UCSD-AML1 (cell line): ENCODE data around the gene ZNF513.
A peak's percentile ranks its signal among the peaks of the same experiment; 100 is the strongest.
"Not testable (repeated sequence)": the region's sequence is repeated elsewhere in the genome, so short reads cannot be mapped to it uniquely, and the experiment has no call there.

Experiments used
- DNase-seq: peaks from one replicate; lab custom pipeline; 2025; ENCODE audit not compliant: unreplicated experiment; lab: John Stamatoyannopoulos, UW

The ZNF513 gene

DNA sequence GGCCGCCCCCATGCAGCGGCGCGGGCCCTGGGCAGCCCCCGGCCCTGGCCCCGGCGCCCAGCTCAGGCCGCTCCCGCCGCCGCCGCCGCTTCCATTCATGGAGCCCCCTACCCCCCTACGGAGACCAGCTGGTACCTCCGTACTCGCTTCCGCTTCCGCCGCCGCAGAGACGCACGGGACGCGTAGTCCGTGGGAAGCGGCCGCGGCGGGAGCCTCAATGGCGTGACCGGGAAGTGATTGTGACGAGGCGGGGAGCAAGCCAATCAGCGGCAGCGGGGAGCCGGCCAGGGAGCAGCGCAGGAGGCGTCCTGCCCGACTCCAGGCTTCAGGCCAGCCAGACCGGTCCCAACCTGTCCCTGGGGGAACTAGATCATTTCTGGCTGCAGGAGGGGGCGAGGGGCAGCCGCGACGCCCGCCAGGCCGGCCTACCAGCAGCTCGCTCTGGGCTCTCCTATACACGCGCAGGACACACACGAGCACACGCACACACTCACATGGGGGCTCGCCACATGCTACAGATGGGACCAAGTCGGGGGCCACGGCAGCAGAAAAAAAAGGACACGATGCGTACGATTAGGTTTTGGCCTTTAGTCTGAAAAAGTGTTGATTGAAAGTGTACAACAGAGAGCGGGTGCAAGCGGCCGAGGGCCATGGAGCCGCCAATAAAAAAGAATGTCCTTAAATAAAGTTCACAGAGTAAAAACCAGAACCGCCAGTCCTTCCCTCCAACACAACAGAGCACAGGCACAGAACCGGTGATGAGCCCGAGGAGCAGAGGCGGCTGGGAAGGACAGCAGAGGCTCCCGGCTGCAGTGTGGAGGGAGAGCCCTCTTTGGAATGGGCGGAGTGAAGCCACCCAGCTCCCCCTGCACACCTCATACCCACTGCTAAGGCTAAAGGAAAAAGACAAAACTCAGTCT, at the start of gene ZNF513:
Gene ZNF513 (minus strand): TSS at position 109 of the 920 bp plus-strand sequence. CDS start 208 bp downstream, outside the sequence.
- DNase-seq = peak; percentile 94

GRCh38 chr2:27428978-27429541, 48.5 kb upstream of the ZNF513 start:
- DNase-seq = peak; percentile 87

GRCh38 chr2:27428213-27428977, 47.9 kb upstream of the ZNF513 start, which contains the start of gene NRBP1:
TSS of gene NRBP1 (plus strand) at chr2:27428631. CDS start at chr2:27433274, 4,643 bp downstream.
- peak; percentile 95 for DNase-seq

GRCh38 chr2:27427863-27428212, 47.3 kb upstream of the ZNF513 start:
- DNase-seq = no peak

GRCh38 chr2:27425039-27425438, 44.5 kb upstream of the ZNF513 start:
- DNase-seq = not testable (repeated sequence)

DNA sequence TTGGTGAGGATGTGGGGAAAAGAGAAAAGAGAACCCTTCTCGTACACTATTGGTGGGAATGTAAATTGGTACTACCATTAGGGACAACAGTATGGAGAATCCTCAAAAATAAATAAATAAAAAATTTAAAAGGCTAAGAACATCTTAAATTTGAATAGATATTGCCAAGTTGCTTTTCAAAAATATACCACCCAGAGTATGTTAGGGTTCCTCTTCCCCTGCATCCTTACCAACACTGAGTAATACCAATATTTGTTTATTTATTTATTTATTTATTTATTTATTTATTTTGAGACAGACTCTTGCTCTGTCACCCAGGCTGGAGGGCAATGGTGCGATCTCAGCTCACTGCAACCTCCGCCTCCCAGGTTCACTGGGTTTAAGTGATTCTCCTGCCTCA, 42.4 kb upstream of the ZNF513 start:
- DNase-seq = no peak

DNA sequence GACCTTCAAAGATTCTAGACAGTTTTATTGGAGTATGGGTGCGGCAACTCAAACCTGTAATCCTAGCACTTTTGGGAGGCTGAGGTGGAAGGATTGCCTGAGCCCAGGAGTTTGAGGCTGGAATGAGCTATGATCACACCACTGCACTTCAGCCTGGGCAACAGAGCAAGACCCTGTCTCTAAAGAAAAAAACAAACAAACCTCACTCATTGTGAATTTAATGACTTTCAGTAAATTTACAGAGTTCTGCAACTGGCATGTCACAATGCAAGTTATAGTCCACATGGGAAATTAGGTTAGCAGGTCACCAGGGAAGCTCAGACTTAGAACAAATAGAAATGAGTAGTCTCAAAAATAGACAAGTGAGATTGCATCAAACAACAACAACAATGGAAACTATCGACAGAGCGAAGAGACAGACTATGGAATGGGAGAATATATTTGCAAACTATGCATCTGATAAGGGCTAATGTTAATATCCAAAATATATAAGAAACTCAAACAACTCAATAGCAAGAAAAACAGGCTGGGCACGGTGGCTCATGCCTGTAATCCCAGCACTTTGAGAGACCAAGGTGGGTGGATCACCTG, 41.2 kb upstream of the ZNF513 start:
- no peak for DNase-seq

- DNase-seq = no peak
Observed at GRCh38 chr2:27420996-27421395, 40.5 kb upstream of the ZNF513 start.

DNA sequence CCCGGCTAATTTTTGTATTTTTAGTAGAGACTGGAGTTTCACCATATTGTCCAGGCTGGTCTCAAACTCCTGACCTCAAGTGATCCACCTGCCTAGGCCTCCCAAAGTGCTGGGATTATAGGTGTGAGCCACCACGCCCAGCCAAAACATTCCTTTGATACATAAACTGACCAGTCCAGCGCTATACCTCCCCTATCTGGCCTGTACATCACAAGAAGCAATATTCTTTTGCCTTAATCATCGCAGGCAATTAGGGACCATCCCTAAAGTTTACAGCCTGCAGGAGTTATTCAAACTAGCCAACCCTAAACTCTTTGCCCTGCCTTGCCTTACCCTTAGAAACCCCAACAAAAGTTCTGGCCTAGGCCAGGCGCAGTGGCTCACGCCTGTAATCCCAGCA, 35.6 kb upstream of the ZNF513 start:
- no peak for DNase-seq

DNA sequence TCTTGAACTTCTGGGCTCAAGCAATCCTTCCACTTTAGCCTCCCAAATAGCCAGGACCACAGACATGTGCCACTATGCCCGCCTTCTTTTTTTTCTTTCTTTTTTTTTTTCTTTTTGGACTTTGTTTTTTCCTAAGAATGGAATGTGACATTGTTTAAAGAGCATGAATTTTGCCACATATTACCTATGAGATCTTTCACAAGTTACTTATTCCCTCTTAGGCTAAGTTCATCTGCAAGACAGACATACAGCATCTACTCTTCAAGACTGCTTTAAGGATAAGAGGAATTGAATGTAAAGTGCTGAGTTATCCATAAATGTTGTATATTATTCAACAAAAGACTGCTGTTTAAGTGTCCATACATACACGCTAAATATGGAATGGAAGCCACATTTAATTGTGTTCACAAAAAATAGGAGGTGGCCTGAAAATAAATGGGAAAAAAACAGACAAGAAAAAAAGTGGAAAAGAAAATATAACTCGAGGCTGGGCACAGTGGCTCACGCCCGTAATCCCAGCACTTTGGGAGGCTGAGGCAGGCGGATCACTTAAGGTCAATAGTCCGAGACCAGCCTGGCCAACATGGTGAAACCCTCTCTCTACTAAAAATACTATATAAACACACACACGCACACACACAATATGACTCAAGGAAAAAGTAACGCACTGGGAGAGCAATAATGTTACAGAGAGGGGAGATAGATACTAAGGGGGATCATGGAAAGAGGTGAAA, 32.1 kb upstream of the ZNF513 start:
- DNase-seq = no peak

DNA sequence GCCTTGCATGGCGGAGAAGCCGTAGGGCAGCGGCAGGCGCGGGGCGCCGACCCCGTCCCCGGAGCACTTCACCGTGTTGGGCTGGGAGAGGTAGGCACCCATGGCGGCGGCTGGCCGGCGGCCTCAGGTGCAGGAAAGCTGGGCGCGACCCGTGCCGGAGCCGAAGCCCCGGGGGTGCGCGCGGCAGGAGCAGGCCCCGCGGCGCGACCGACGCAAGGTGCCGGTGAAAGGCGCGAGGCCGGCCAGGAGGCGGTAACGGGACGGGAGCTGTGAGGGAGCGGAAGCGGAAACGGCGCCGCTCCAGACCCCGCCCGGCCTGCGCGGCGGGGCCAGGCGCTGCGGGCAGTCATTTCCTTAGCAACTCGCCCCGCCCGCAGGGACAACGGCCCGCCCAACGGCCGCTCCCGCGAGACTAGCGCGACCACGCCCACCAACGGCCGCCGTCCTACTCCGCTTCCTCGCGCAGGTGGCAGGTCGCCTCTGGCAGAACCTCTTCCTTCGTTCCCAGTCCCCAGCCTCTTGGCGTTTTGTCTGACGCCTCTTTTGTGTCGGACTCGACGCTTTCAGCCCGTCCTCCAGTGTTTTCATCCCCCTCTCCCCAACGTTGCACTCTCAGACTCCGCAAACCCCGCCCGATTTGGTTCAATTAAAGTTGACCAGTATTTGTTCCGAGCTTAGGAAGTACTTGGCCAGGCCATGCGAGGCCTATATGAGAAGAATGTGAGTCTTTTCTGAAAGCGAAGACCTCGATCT, 29.0 kb upstream of the ZNF513 start, which contains the start of gene PPM1G:
Gene PPM1G (minus strand): TSS at position 271 of the 753 bp plus-strand sequence. CDS start 169 bp downstream, at position 102.
- DNase-seq = peak; percentile 96

- peak; percentile 50 for DNase-seq
Observed at GRCh38 chr2:27408601-27409320, 28.2 kb upstream of the ZNF513 start.

GRCh38 chr2:27407798-27408491, 27.4 kb upstream of the ZNF513 start:
- DNase-seq = no peak

- no peak for DNase-seq
Observed at GRCh38 chr2:27400348-27401135, 20.0 kb upstream of the ZNF513 start.

- DNase-seq = no peak
Observed at GRCh38 chr2:27398962-27399361, 18.4 kb upstream of the ZNF513 start.

DNA sequence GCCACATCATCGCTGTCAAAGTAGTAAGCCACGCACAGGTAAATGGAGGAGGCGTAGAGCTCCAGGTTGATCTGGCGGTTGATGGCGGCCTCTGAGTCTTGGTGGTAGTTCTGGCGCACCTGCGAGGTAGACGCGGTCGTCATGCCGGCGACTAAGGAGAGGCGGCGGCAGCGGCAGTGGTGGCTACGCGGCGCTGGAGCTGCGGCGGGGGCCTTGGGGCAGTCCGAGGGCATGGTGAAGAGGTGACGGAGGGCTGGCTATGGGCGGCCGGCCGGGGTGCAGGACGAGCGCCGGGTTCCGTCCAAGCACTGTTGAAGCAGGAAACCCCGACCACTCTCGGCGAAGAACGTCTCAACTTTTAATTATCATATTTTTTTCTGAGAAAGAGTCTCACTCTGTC, 12.7 kb upstream of the ZNF513 start:
- DNase-seq = no peak

DNA sequence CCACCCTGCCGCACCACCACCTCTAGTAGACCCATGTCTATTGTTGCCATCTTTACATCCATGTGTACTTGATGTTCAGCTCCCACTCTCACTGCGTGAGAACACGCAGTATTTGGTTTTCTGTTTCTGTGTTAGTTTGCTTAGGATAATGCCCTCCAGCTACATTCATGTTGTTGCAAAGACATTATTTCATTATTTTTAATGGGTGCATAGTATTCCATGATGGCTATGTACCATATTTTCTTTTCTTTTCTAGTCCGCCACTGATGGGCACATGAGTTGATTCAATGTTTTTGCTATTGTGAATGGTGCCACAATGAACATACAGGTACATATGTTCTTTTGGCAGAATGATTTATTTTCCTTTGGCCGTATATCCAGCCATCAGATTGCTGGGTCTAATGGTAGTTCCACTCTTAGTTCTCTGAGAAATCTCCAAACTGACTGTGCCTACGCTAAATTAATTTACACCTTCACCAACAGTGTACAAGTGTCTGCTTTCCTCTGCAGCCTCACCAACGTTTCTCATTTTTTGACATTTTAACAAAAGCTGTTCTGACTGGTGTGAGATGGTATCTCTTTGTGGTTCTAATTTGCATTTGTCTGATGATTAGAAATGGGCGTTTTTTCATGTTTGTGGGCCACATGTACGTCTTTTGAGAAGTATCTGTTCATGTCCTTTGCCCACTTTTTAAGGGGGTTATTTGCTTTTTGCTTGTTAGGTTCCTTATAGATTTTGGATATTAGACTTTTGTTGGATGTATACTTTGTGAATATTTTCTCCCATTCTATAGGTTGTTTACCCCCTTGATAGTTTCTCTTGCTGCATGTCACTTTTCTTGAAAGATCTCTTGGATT, 10.5 kb upstream of the ZNF513 start:
- no peak for DNase-seq
